ENCODE data around the gene ANKAR. TPM values are rescaled to one million over a fixed set of nuclear protein-coding genes. Genes with fewer than 3 reads are reported as not detected.

Gene ANKAR
- total and polyA plus RNA-seq, 2 of the 8 experiments (the other 6 are each of a cell fraction or from before 2014, with no cell fraction given): 0.56 to 1.7 TPM

- 95% methylated on average over 2 of the region's 2 CpGs; no CpG with 5 or more reads in 1 of the 2 experiments for WGBS, 2 experiments (ENCODE audit: extremely low coverage in 1 of 2, insufficient coverage in 1 of 2, insufficient read length in 1 of 2, insufficient replicate concordance in 2 of 2, low coverage in 1 of 2, low lambda C conversion rate in 2 of 2, missing lambda C conversion rate in 1 of 2)
- Histone ChIP-seq H2AFZ (ENCODE audit: low read length) (no peak overlapping the region), H3K4me1 (replicated peaks in 1 of 4; ENCODE audit: control insufficient read depth in 3 of 4, insufficient read depth in 4 of 4, low read length in 3 of 4) (no peaks in the 10 kb centered on the region; a peak in 1 of 7 replicates), H3K79me2 (ENCODE audit: control insufficient read depth in 1 of 2, insufficient read depth in 2 of 2, low read length in 2 of 2) (no peaks in the 10 kb centered on the region), H3K23me2 (ENCODE audit: low read depth, low read length) (no peaks in the 10 kb centered on the region), H3K27me3 (replicated peaks in 1 of 4; ENCODE audit: control insufficient read depth in 3 of 4, extremely low read depth in 1 of 4, insufficient read depth in 3 of 4, low read length in 3 of 4) (no peaks in the 10 kb centered on the region), H2BK5ac (ENCODE audit: low read depth, low read length) (no peak overlapping the region), H3K14ac (ENCODE audit: insufficient read length) (no peak overlapping the region), H4K8ac (ENCODE audit: extremely low read depth, insufficient read depth, low read length) (no peak overlapping the region), H3K27ac (ENCODE audit: low read depth, low read length) (no peak overlapping the region), H2AK5ac (ENCODE audit: low read depth, low read length) (no peak overlapping the region), H3K4ac (replicated peaks; ENCODE audit: insufficient read length, low read depth, low read length) (no peak overlapping the region), H2BK12ac (ENCODE audit: low read depth, low read length) (no peak overlapping the region), H3K36me3 (ENCODE audit: control insufficient read depth in 2 of 4, insufficient read depth in 4 of 4, low read length in 3 of 4) (no peaks in the 10 kb centered on the region), H3K4me2 (ENCODE audit: insufficient read depth in 1 of 2, low read depth in 2 of 2, low read length in 2 of 2) (no peak overlapping the region), H3K9me3 (ENCODE audit: insufficient read depth in 2 of 2, low read depth in 1 of 2, low read length in 1 of 2) (no peaks in the 10 kb centered on the region), H4K5ac (ENCODE audit: insufficient read length, low read depth, low read length) (no peak overlapping the region), H2BK120ac (replicated peaks; ENCODE audit: low read depth, low read length) (no peak overlapping the region), H3K9ac (replicated peaks in 1 of 4; ENCODE audit: extremely low read depth in 1 of 4, low read depth in 3 of 4, low read length in 3 of 4) (no peak overlapping the region), H2BK15ac (ENCODE audit: low read length) (no peak overlapping the region), H3K79me1 (ENCODE audit: low read depth, low read length) (no peaks in the 10 kb centered on the region), H4K91ac (replicated peaks; ENCODE audit: insufficient read length, low read length) (no peak overlapping the region), H2BK20ac (ENCODE audit: low read length) (no peak overlapping the region), H3K4me3 (ENCODE audit: extremely low read depth in 1 of 4, insufficient read depth in 2 of 4, low read depth in 3 of 4, low read length in 4 of 4) (no peak overlapping the region), H3K56ac (replicated peaks; ENCODE audit: insufficient read length, low read depth, low read length) (no peak overlapping the region), H4K20me1 (replicated peaks in 1 of 2; ENCODE audit: control insufficient read depth in 1 of 2, insufficient read depth in 2 of 2, low read length in 2 of 2) (no peaks in the 10 kb centered on the region), H3K18ac (ENCODE audit: extremely low read depth, low read length) (no peak overlapping the region), H3K23ac (ENCODE audit: insufficient read length) (no peak overlapping the region)
- ChIA-PET POLR2A (ENCODE audit: partially characterized antibody) (no interaction called here), CTCF (ENCODE audit: partially characterized antibody) (no interaction called here)
- DNase-seq (ENCODE audit: low read depth in 1 of 2, low spot score in 2 of 2) (no peak), FAIRE-seq (no peak)
- TF ChIP-seq BACH1 (IDR thresholded peaks at IDR 0.05; ENCODE audit: low read length) (no peak), SIN3A (conservative IDR thresholded peaks at IDR 0.05 in 1 of 2, IDR thresholded peaks at IDR 0.05 in 1 of 2; ENCODE audit: low read depth in 1 of 2, low read length in 2 of 2) (no peak), GABPA (IDR thresholded peaks at IDR 0.05; ENCODE audit: borderline replicate concordance, insufficient read depth, low read length) (no peak), BCL11A (IDR thresholded peaks at IDR 0.05; ENCODE audit: low read depth in 2 of 2, low read length in 2 of 2) (no peak), TAF7 (optimal IDR thresholded peaks at IDR 0.05; ENCODE audit: borderline replicate concordance, low read depth, low read length) (no peak), CEBPB (IDR thresholded peaks at IDR 0.05; ENCODE audit: low read depth, low read length) (no peak), SIX5 (IDR thresholded peaks at IDR 0.05; ENCODE audit: low read depth, low read length) (no peak), NRF1 (IDR thresholded peaks at IDR 0.05; ENCODE audit: low read depth, low read length) (no peak), CHD1 (IDR thresholded peaks at IDR 0.05; ENCODE audit: low read depth, low read length) (no peak)
Observed at GRCh38 chr2:189635353-189635752, 39.1 kb upstream of the ANKAR start.
